Osteoblast (primary cell): ENCODE measurements around the gene ALPK1. TPM values are rescaled to one million over a fixed set of nuclear protein-coding genes. Genes with fewer than 3 reads are reported as not detected.
A peak's percentile ranks its signal among the peaks of the same experiment; 100 is the strongest.

ENCODE experiments used
- DNase-seq: peaks from one replicate; pipeline ENCODE4 v3.0.0; 2011; ENCODE audit warnings: low spot score, mixed read lengths; ENCODE audit not compliant: insufficient read length; ENCODE audit errors: missing footprints
- H2AFZ ChIP-seq: 2 replicates; pipeline ENCODE4 v1.6.0; 2011; ENCODE audit warnings: mild to moderate bottlenecking, low read length
- H3K27ac ChIP-seq: 2 replicates; pipeline ENCODE4 v1.5.1; 2011; ENCODE audit warnings: mild to moderate bottlenecking, low read depth, low read length, moderate library complexity
- H3K27me3 ChIP-seq: 2 replicates; pipeline ENCODE4 v1.6.0; 2012; ENCODE audit warnings: mild to moderate bottlenecking, control low read depth, inconsistent platforms, low read length, moderate library complexity; ENCODE audit not compliant: insufficient read depth
- H3K36me3 ChIP-seq: 2 replicates; pipeline ENCODE4 v1.5.1; 2011; ENCODE audit warnings: mild to moderate bottlenecking, low read length, control low read depth, moderate library complexity; ENCODE audit not compliant: insufficient read depth
- H3K4me1 ChIP-seq: 2 replicates; pipeline ENCODE4 v1.5.1; 2011; ENCODE audit warnings: mild to moderate bottlenecking, low read length, control low read depth, moderate library complexity; ENCODE audit not compliant: insufficient read depth
- H3K4me2 ChIP-seq: 2 replicates; pipeline ENCODE4 v1.6.0; 2011; ENCODE audit warnings: mild to moderate bottlenecking, low read length; ENCODE audit not compliant: insufficient read depth
- H3K4me3 ChIP-seq: fragments of 200-600 bp; sonication (generic); 3 replicates; pipeline ENCODE4 v1.5.1; 2012; ENCODE audit warnings: mild to moderate bottlenecking, low read length, inconsistent platforms; ENCODE audit not compliant: insufficient read depth
- H3K79me2 ChIP-seq: 2 replicates; pipeline ENCODE4 v1.6.0; 2012; ENCODE audit warnings: mild to moderate bottlenecking, low read length, control low read depth, inconsistent platforms; ENCODE audit not compliant: insufficient read depth
- H3K9me3 ChIP-seq: 2 replicates; pipeline ENCODE4 v1.5.1; 2011; ENCODE audit warnings: low read depth, low read length, control low read depth
- H4K20me1 ChIP-seq: 2 replicates; pipeline ENCODE4 v1.6.0; 2012; ENCODE audit warnings: mild to moderate bottlenecking, low read length, control low read depth; ENCODE audit not compliant: insufficient read depth
- CTCF ChIP-seq: IDR thresholded peaks from 2 replicates; pipeline ENCODE4 v1.5.1; 2011; ENCODE audit warnings: mild to moderate bottlenecking, low read depth, low read length, moderate library complexity; ENCODE audit errors: extremely low read depth
- total RNA-seq: library from RNA; depleted of rRNA; stranded (reverse); fragments of >200 nt; gene quantifications from 2 replicates; pipeline ENCODE4 v1.2.3, GENCODE V29; 2012

The ALPK1 gene
- total RNA-seq, 1 donor: 39.8 TPM

GRCh38 chr4:112325530-112325929, 28.4 kb downstream of the ALPK1 start:
- H2AFZ ChIP-seq: no peak overlapping the region
- no peak for TF ChIP-seq CTCF
- H3K36me3 ChIP-seq: no peaks in the 10 kb centered on the region
- no peaks in the 10 kb centered on the region for H3K4me1 ChIP-seq
- no peak overlapping the region for H3K4me3 ChIP-seq
- DNase-seq: no peak
- H3K79me2 ChIP-seq: no peaks in the 10 kb centered on the region
- no peaks in the 10 kb centered on the region for H4K20me1 ChIP-seq
- H3K27ac ChIP-seq: no peak overlapping the region
- H3K4me2 ChIP-seq: no peak overlapping the region
- H3K27me3 ChIP-seq: no peaks in the 10 kb centered on the region
- no peaks in the 10 kb centered on the region for H3K9me3 ChIP-seq

DNA sequence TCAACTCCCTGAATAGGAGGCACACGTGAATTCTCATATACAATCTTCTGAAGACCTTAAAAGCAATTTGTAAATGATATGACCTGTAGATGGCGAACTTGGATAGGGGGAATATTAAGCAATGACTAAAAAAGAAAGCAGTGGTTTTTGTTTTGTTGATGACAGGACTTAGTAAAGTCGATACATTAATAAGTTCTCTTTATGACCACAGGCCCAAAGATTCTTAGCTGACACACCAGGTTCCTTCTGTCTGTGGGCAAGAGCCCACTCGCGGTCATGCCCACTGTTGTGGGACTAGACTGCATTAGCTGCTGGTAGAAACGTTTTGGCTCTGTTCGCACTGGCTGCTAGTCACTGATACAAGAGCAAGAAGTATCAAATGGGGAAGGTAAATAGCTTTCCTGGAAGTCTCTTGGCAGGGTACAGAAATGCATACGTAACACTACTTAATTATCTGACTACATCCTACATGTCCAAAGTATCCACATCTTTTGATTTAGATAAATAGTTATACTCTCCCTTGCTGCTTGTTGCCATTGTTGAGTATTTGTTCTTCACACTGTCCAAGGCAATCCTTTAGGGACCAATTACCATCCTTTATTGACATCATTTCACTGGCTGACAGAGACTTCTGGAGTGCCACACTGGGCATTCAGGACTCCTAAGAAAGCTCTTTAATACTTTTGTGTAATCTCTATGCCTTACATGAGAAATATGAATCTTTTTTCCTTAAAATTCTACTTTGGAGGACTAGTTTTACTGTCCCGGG, 31.0 kb downstream of the ALPK1 start:
- H3K4me2 ChIP-seq: peak overlapping the region; percentile 72

DNA sequence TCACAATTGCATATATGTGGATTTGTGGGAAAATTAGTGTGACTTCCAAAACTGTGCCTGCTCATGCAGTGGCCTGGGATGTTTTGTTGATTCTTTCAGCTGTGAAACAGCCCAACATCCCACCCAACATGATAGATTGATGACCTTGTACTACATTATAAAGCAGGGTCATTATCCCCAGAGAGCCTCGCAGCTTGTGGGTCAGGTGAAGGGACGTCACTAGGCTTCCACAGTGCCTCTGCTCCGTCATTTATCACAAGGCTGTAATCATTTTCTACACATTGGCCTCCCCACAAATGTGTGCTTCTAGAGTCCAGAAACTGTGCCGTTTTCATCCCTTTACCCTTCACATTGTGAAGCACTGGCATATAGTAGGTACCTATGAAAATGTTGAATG, 31.6 kb downstream of the ALPK1 start:
- no peaks in the 10 kb centered on the region for H3K4me1 ChIP-seq
- no peak overlapping the region for H3K4me3 ChIP-seq
- no peaks in the 10 kb centered on the region for H3K9me3 ChIP-seq
- no peak overlapping the region for H3K4me2 ChIP-seq
- no peaks in the 10 kb centered on the region for H3K79me2 ChIP-seq
- no peaks in the 10 kb centered on the region for H4K20me1 ChIP-seq
- no peak overlapping the region for H3K27ac ChIP-seq
- no peaks in the 10 kb centered on the region for H3K27me3 ChIP-seq
- no peak for DNase-seq
- H3K36me3 ChIP-seq: no peaks in the 10 kb centered on the region
- no peak overlapping the region for H2AFZ ChIP-seq
- TF ChIP-seq CTCF: no peak

More for the DNA sequence above, 31.0 kb downstream of the ALPK1 start:
- Histone ChIP-seq H3K79me2 (no peaks in the 10 kb centered on the region), H3K4me1 (no peaks in the 10 kb centered on the region), H3K27ac (no peak overlapping the region), H4K20me1 (no peaks in the 10 kb centered on the region), H2AFZ (peak overlapping the region; percentile 59), H3K4me3 (peak overlapping the region; percentile 42), H3K9me3 (no peaks in the 10 kb centered on the region), H3K27me3 (no peaks in the 10 kb centered on the region), H3K36me3 (no peaks in the 10 kb centered on the region)
- peak; percentile 26 for DNase-seq
- TF ChIP-seq CTCF: peak; percentile 65

- H3K27me3 ChIP-seq: no peaks in the 10 kb centered on the region
- H3K27ac ChIP-seq: no peak overlapping the region
- H3K4me1 ChIP-seq: no peaks in the 10 kb centered on the region
- no peak overlapping the region for H2AFZ ChIP-seq
- no peak for TF ChIP-seq CTCF
- no peaks in the 10 kb centered on the region for H4K20me1 ChIP-seq
- no peak for DNase-seq
- H3K9me3 ChIP-seq: no peaks in the 10 kb centered on the region
- no peak overlapping the region for H3K4me3 ChIP-seq
- no peak overlapping the region for H3K4me2 ChIP-seq
- no peaks in the 10 kb centered on the region for H3K79me2 ChIP-seq
- H3K36me3 ChIP-seq: no peaks in the 10 kb centered on the region
Observed at GRCh38 chr4:112329672-112330375, 32.7 kb downstream of the ALPK1 start.
